HAP-1 (cell line): Measurements from ENCODE around the gene TRMT6.

Experiments used
- DNase-seq, 2 experiments: peaks; one replicate each; pipeline ENCODE4 v3.0.0-alpha.2; 2016 to 2020; ENCODE audit warnings: low spot score in 2 of 2
- H3K27me3 ChIP-seq: fragments of 250-450 bp; sonication (Bioruptor Pico); 2 replicates; pipeline ENCODE4 v1.5.1; 2020; ENCODE audit warnings: low read depth, mild to moderate bottlenecking, moderate library complexity
- H3K36me3 ChIP-seq: fragments of 250-450 bp; sonication (Bioruptor Pico); replicated peaks from 2 replicates; pipeline ENCODE4 v1.5.1; 2020; ENCODE audit warnings: mild to moderate bottlenecking
- H3K4me1 ChIP-seq: fragments of 250-450 bp; sonication (Bioruptor Pico); 2 replicates; pipeline ENCODE4 v1.5.1; 2020; ENCODE audit warnings: mild to moderate bottlenecking
- H3K4me3 ChIP-seq: fragments of 250-450 bp; sonication (Bioruptor Pico); 2 replicates; pipeline ENCODE4 v1.5.1; 2020; ENCODE audit warnings: mild to moderate bottlenecking, moderate library complexity
- H3K9me3 ChIP-seq: fragments of 250-450 bp; sonication (Bioruptor Pico); 2 replicates; pipeline ENCODE4 v1.5.1; 2020; ENCODE audit warnings: mild to moderate bottlenecking, moderate library complexity
- in situ Hi-C: fragments of 300-500 bp; cut with MboI; formaldehyde crosslinking; loops from 3 replicates; pipeline ENCODE4 v1.14.3; 2020; ENCODE audit warnings: low sequenced_read_pairs, inconsistent platforms, mixed read lengths

Gene TRMT6

GRCh38 chr20:5973971-5974370, 23.6 kb upstream of the TRMT6 start:
- H3K36me3 ChIP-seq, result peaks cover 59% of the 10 kb centered on the region
- DNase-seq, result no peak
- in situ Hi-C loops, result no loop called here

DNA sequence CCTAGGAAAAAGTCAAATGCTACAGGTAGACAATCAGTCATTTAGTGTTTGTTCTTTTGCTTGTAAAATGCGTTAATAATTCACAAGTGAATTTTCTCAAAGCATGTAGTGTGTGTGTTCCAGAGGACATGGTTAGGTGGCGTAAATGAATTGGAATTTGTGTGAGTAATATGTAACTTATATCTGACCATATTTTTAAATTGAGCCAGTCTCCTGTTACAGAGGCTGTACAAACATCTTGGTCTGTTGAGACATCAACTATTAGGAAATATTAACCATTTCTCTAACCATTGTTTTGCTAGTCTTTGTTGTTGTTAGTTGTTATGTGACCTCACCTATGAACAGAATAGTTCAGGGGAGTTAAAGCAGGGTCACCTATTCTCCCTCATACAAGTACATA, 22.8 kb upstream of the TRMT6 start:
- Histone ChIP-seq H3K27me3 (no peaks in the 10 kb centered on the region), H3K36me3 (peaks cover 52% of the 10 kb centered on the region), H3K9me3 (no peaks in the 10 kb centered on the region)

More at GRCh38 chr20:5973971-5974370, 23.6 kb upstream of the TRMT6 start:
- Histone ChIP-seq H3K9me3 (no peaks in the 10 kb centered on the region), H3K4me1 (peaks cover 24% of the 10 kb centered on the region), H3K27me3 (no peaks in the 10 kb centered on the region), H3K4me3 (no peak overlapping the region)

GRCh38 chr20:5971203-5971602, 20.9 kb upstream of the TRMT6 start:
- no peaks in the 10 kb centered on the region for H3K27me3 ChIP-seq
- H3K36me3 ChIP-seq, result peaks cover 44% of the 10 kb centered on the region
- peaks cover 37% of the 10 kb centered on the region for H3K4me1 ChIP-seq
- no peaks in the 10 kb centered on the region for H3K9me3 ChIP-seq
- H3K4me3 ChIP-seq, result no peak overlapping the region
- in situ Hi-C loops, result no loop called here
- peak in 1 of 2 experiments; percentile 86 for DNase-seq

More for the DNA sequence above, 22.8 kb upstream of the TRMT6 start:
- DNase-seq, result no peak
- Histone ChIP-seq H3K4me3 (no peak overlapping the region), H3K4me1 (peaks cover 30% of the 10 kb centered on the region)
- in situ Hi-C loops, result no loop called here

DNA sequence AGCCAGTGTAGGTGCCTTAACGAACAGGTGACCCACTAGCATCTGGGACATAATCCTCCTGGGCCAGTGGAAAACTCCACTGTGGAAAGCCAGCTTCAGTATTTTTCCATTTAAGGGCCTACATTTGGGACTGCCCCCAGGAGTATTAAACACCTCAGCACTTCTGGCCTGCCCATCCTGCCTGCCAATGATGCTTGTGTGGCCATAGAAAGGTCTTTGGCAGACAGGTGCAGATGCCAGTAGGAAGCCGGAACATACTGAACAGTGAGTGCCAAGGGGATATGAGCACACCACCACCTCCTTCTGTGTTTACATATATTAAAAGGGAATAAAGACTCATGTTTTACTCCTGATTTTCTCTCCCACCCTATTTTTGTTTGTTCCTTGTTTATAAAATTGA, 20.0 kb upstream of the TRMT6 start:
- Histone ChIP-seq H3K27me3 (no peaks in the 10 kb centered on the region), H3K4me3 (no peak overlapping the region), H3K36me3 (peaks cover 39% of the 10 kb centered on the region), H3K4me1 (peaks cover 41% of the 10 kb centered on the region), H3K9me3 (no peaks in the 10 kb centered on the region)
- in situ Hi-C loops, result no loop called here
- DNase-seq, result no peak

GRCh38 chr20:5969940-5970339, 19.6 kb upstream of the TRMT6 start:
- in situ Hi-C loops, result no loop called here
- peaks cover 42% of the 10 kb centered on the region for H3K36me3 ChIP-seq
- DNase-seq, result no peak
- no peaks in the 10 kb centered on the region for H3K9me3 ChIP-seq
- H3K27me3 ChIP-seq, result no peaks in the 10 kb centered on the region
- no peak overlapping the region for H3K4me3 ChIP-seq
- H3K4me1 ChIP-seq, result peaks cover 45% of the 10 kb centered on the region

GRCh38 chr20:5969348-5969935, 19.1 kb upstream of the TRMT6 start:
- Histone ChIP-seq H3K4me3 (no peak overlapping the region), H3K9me3 (no peaks in the 10 kb centered on the region), H3K4me1 (peaks cover 49% of the 10 kb centered on the region), H3K27me3 (no peaks in the 10 kb centered on the region), H3K36me3 (peaks cover 41% of the 10 kb centered on the region)
- in situ Hi-C loops, result no loop called here
- peak; percentile 79 to 97 for DNase-seq

DNA sequence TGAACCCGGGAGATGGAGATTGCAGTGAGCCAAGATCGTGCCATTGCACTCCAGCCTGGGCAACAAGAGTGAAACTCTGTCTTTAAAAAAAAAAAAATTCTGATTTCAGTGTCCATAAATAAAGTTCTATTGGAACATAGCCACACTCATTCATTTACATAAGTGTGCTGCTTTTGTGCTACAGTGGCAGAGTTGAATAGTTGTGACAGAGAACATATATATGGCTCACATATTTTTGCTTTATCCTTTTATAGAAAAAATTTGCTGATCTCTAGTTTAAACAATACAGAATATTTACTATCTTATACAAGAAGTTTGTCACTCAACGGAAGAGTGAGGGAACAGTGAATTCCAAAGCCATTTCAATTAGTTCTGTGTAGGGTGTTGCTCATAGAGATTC, 18.1 kb upstream of the TRMT6 start:
- Histone ChIP-seq H3K27me3 (no peaks in the 10 kb centered on the region), H3K4me3 (no peak overlapping the region), H3K4me1 (peaks cover 49% of the 10 kb centered on the region), H3K36me3 (peaks cover 37% of the 10 kb centered on the region), H3K9me3 (no peaks in the 10 kb centered on the region)
- DNase-seq, result peak in 1 of 2 experiments; percentile 77
- in situ Hi-C loops, result no loop called here

DNA sequence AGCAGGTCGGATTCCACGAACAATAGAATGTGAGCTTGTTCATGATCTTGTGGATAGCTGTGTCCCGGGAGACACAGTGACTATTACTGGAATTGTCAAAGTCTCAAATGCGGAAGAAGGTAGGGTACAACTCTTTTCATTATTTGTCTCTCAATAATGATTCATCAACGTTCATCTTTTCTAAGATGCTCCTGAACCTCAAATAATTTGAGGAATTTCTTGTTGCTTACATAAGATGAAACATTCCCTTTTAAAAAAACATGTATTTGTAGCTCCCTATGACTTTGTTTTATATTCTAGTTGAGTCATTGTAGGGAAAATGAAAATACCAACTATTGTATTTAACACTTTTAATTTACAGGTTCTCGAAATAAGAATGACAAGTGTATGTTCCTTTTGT, 17.1 kb upstream of the TRMT6 start:
- Histone ChIP-seq H3K4me3 (no peak overlapping the region), H3K36me3 (peaks cover 35% of the 10 kb centered on the region), H3K9me3 (no peaks in the 10 kb centered on the region), H3K27me3 (no peaks in the 10 kb centered on the region), H3K4me1 (peaks cover 49% of the 10 kb centered on the region)
- DNase-seq, result no peak
- in situ Hi-C loops, result no loop called here

DNA sequence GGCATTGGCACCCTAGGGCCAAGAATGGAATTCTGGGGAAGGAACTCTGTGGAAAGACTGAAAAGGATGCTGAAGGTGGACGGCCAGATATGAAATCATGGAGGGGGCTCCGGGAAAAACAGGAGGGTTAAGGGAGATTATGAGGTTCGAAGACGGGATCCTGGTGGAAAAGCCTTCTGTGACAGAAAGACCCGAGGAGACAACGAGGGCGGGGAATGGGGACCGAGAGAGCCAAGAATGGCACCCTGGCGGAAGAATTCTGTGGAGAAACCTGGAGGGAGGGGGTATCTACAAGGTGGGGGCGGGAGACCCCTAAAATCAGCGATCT, 426 bp downstream of the TRMT6 start:
- no peak for DNase-seq

DNA sequence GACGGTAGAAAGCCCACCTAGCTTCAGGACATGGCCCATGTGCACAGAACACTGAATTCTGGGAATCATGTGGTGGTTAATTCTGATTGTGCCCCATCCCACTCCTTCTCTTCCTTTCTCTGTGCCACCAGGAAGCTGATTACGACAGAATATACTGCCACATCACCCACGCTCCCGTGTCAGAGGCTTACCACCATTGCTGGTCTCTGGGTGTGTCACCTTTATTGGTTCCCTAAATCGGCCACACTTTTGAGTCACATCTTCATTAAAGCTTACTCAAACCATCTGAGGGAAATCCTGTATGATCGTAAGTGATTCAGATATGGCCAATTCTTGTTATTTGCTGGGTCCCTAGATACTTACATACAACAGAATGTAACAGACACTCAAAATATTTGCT, 3.1 kb downstream of the TRMT6 start:
- H3K4me1 ChIP-seq, result peaks cover 10% of the 10 kb centered on the region
- in situ Hi-C loops, result no loop called here
- DNase-seq, result no peak
- H3K27me3 ChIP-seq, result no peaks in the 10 kb centered on the region
- H3K9me3 ChIP-seq, result no peaks in the 10 kb centered on the region
- H3K36me3 ChIP-seq, result peaks cover 48% of the 10 kb centered on the region
- H3K4me3 ChIP-seq, result no peak overlapping the region

More for the DNA sequence above, 426 bp downstream of the TRMT6 start:
- Histone ChIP-seq H3K9me3 (no peaks in the 10 kb centered on the region), H3K36me3 (peaks cover 56% of the 10 kb centered on the region), H3K27me3 (no peaks in the 10 kb centered on the region), H3K4me1 (peaks cover 11% of the 10 kb centered on the region), H3K4me3 (peak overlapping the region; percentile 68)
- in situ Hi-C loops, result no loop called here

GRCh38 chr20:5945963-5946362, 4.4 kb downstream of the TRMT6 start:
- H3K27me3 ChIP-seq, result no peaks in the 10 kb centered on the region
- in situ Hi-C loops, result no loop called here
- no peak for DNase-seq
- H3K4me1 ChIP-seq, result peaks cover 3% of the 10 kb centered on the region; the same call in 1 of the 2 replicates
- H3K36me3 ChIP-seq, result peaks cover 55% of the 10 kb centered on the region
- no peaks in the 10 kb centered on the region for H3K9me3 ChIP-seq
- H3K4me3 ChIP-seq, result no peak overlapping the region

GRCh38 chr20:5938456-5939029, 11.8 kb downstream of the TRMT6 start:
- no peaks in the 10 kb centered on the region; the same call in 1 of the 2 replicates for H3K27me3 ChIP-seq
- no peak for DNase-seq
- H3K36me3 ChIP-seq, result peaks cover 48% of the 10 kb centered on the region
- no peak overlapping the region for H3K4me3 ChIP-seq
- no peaks in the 10 kb centered on the region for H3K9me3 ChIP-seq
- in situ Hi-C loops, result no loop called here
- no peaks in the 10 kb centered on the region for H3K4me1 ChIP-seq

GRCh38 chr20:5936238-5936637, 14.1 kb downstream of the TRMT6 start:
- H3K9me3 ChIP-seq, result no peaks in the 10 kb centered on the region
- peaks cover 3% of the 10 kb centered on the region; the same call in 1 of the 2 replicates for H3K27me3 ChIP-seq
- H3K4me1 ChIP-seq, result no peaks in the 10 kb centered on the region
- H3K36me3 ChIP-seq, result peaks cover 25% of the 10 kb centered on the region
- in situ Hi-C loops, result no loop called here
- no peak overlapping the region for H3K4me3 ChIP-seq
- no peak for DNase-seq

GRCh38 chr20:5935384-5935783, 14.9 kb downstream of the TRMT6 start:
- in situ Hi-C loops, result no loop called here
- no peaks in the 10 kb centered on the region for H3K4me1 ChIP-seq
- H3K27me3 ChIP-seq, result peaks cover 3% of the 10 kb centered on the region; the same call in 1 of the 2 replicates
- H3K36me3 ChIP-seq, result peaks cover 16% of the 10 kb centered on the region
- no peak overlapping the region for H3K4me3 ChIP-seq
- DNase-seq, result no peak
- no peaks in the 10 kb centered on the region for H3K9me3 ChIP-seq
